ENCODE measurements around the gene FPR1.

Gene FPR1

GRCh38 chr19:51712461-51713081 is 39.1 kb downstream of the FPR1 start:
- Mint-ChIP-seq H3K27ac (no peak overlapping the region), H3K27me3 (peaks cover 12% of the 10 kb centered on the region), H3K4me1 (ENCODE audit: low read depth) (peaks cover 2% of the 10 kb centered on the region), H3K9me3 (no peaks in the 10 kb centered on the region), H3K4me3 (no peak overlapping the region), H3K36me3 (ENCODE audit: low read depth) (peaks cover under 1% of the 10 kb centered on the region)
- no peak for DNase-seq

GRCh38 chr19:51711702-51712101 is 40.0 kb downstream of the FPR1 start:
- Mint-ChIP-seq H3K27me3 (peaks cover 4% of the 10 kb centered on the region), H3K36me3 (ENCODE audit: low read depth) (peaks cover 8% of the 10 kb centered on the region), H3K4me3 (no peak overlapping the region), H3K27ac (no peak overlapping the region), H3K4me1 (ENCODE audit: low read depth) (peaks cover 2% of the 10 kb centered on the region), H3K9me3 (no peaks in the 10 kb centered on the region)
- DNase-seq, result no peak

DNA sequence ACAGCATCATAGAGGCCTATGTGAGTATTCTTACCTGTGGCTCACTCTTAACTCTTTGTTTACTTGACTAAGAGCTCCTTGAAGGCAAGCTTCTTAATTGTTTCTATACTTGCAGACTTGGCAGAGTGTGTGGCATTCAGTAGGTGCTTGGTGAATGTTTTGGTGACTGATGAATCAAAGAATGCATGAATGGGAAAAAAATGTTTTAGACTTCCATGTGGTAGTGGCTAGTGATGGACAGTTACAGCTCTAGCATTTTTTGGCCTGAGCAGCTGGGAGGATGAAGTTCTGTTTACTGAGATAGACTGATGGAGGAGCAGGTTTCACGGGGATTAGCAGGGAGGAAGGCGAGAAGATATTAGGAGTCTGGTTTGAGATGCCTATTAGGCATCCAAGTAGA is 41.5 kb downstream of the FPR1 start:
- Mint-ChIP-seq H3K4me3 (no peak overlapping the region), H3K4me1 (ENCODE audit: low read depth) (peaks cover 12% of the 10 kb centered on the region), H3K36me3 (ENCODE audit: low read depth) (peaks cover 21% of the 10 kb centered on the region), H3K27ac (no peak overlapping the region), H3K27me3 (no peaks in the 10 kb centered on the region), H3K9me3 (no peaks in the 10 kb centered on the region)
- DNase-seq, result no peak

- H3K9me3 Mint-ChIP-seq, result no peaks in the 10 kb centered on the region
- H3K36me3 Mint-ChIP-seq (ENCODE audit: low read depth), result peaks cover 25% of the 10 kb centered on the region
- no peaks in the 10 kb centered on the region for H3K27me3 Mint-ChIP-seq
- H3K27ac Mint-ChIP-seq, result no peak overlapping the region
- no peak for DNase-seq
- no peak overlapping the region for H3K4me3 Mint-ChIP-seq
- peaks cover 17% of the 10 kb centered on the region for H3K4me1 Mint-ChIP-seq (ENCODE audit: low read depth)
Measured at GRCh38 chr19:51709575-51709974, 42.1 kb downstream of the FPR1 start.

DNA sequence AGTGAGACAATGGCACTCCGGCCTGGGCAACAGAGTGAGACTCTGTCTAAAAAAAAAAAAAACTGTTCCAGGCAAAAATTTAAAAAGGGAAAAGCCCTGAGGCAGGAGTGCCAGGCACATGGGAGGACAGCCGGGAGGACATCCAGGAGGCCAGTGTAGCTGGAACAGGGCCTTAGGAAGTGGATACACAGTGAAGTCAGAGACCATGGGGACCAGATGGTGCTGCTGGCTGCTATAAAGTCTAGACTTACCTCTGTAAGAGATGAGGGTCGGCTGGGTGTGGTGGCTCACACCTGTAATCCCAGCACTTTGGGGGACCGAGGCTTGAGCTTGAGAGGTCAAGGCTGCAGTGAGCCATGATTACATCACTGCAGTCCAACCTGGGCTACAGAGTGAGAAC is 42.9 kb downstream of the FPR1 start:
- H3K27ac Mint-ChIP-seq, result no peak overlapping the region
- no peak for DNase-seq
- no peaks in the 10 kb centered on the region for H3K9me3 Mint-ChIP-seq
- H3K36me3 Mint-ChIP-seq (ENCODE audit: low read depth), result peaks cover 30% of the 10 kb centered on the region
- H3K4me1 Mint-ChIP-seq (ENCODE audit: low read depth), result peaks cover 19% of the 10 kb centered on the region
- H3K4me3 Mint-ChIP-seq, result no peak overlapping the region
- H3K27me3 Mint-ChIP-seq, result no peaks in the 10 kb centered on the region

GRCh38 chr19:51706885-51707284 is 44.8 kb downstream of the FPR1 start:
- Mint-ChIP-seq H3K36me3 (ENCODE audit: low read depth) (peaks cover 30% of the 10 kb centered on the region), H3K27ac (no peak overlapping the region), H3K4me1 (ENCODE audit: low read depth) (peaks cover 34% of the 10 kb centered on the region), H3K4me3 (no peak overlapping the region), H3K27me3 (peaks cover 11% of the 10 kb centered on the region), H3K9me3 (no peaks in the 10 kb centered on the region)
- no peak for DNase-seq

- Mint-ChIP-seq H3K4me1 (ENCODE audit: low read depth) (peaks cover 34% of the 10 kb centered on the region), H3K36me3 (ENCODE audit: low read depth) (peaks cover 30% of the 10 kb centered on the region), H3K27me3 (peaks cover 11% of the 10 kb centered on the region), H3K9me3 (no peaks in the 10 kb centered on the region), H3K4me3 (peak overlapping the region; percentile 92), H3K27ac (peak overlapping the region; percentile 98)
- DNase-seq, result no peak
Measured at GRCh38 chr19:51706296-51706695, 45.4 kb downstream of the FPR1 start.

DNA sequence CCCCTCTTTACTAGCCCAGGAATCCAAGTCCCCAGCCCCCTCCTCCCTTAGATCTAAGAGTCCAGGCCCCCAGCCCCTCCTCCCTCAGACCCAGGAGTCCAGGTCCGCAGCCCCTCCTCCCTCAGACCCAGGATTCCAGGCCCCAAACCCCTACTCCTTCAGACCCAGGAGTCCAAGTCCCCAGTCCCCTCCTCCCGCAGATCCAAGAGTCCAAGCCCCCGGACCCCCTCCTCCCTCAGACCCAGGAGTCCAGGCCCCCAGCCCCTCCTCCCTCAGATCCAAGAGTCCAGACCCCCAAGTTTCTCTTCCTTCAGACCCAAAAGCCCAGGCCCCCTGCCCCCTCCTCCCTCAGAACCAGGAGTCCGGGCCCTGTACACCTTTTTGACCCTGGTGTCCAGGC is 47.1 kb downstream of the FPR1 start:
- Mint-ChIP-seq H3K9me3 (no peaks in the 10 kb centered on the region), H3K36me3 (ENCODE audit: low read depth) (peaks cover 30% of the 10 kb centered on the region), H3K4me1 (ENCODE audit: low read depth) (peaks cover 31% of the 10 kb centered on the region), H3K27ac (peak overlapping the region; percentile 98), H3K4me3 (peak overlapping the region; percentile 92), H3K27me3 (peaks cover 11% of the 10 kb centered on the region)
- no peak for DNase-seq

GRCh38 chr19:51703575-51704515 is 47.8 kb downstream of the FPR1 start:
- peaks cover 30% of the 10 kb centered on the region for H3K36me3 Mint-ChIP-seq (ENCODE audit: low read depth)
- peak overlapping the region; percentile 98 for H3K27ac Mint-ChIP-seq
- peak overlapping the region; percentile 92 for H3K4me3 Mint-ChIP-seq
- peaks cover 31% of the 10 kb centered on the region for H3K4me1 Mint-ChIP-seq (ENCODE audit: low read depth)
- peaks cover 11% of the 10 kb centered on the region for H3K27me3 Mint-ChIP-seq
- DNase-seq, result peak; percentile 99
- no peaks in the 10 kb centered on the region for H3K9me3 Mint-ChIP-seq

GRCh38 chr19:51702825-51703574 is 48.7 kb downstream of the FPR1 start:
- Mint-ChIP-seq H3K27ac (peak overlapping the region; percentile 98), H3K4me3 (peak overlapping the region; percentile 92), H3K27me3 (peaks cover 11% of the 10 kb centered on the region), H3K36me3 (ENCODE audit: low read depth) (peaks cover 30% of the 10 kb centered on the region), H3K4me1 (ENCODE audit: low read depth) (peaks cover 31% of the 10 kb centered on the region), H3K9me3 (no peaks in the 10 kb centered on the region)
- DNase-seq, result peak; percentile 51

DNA sequence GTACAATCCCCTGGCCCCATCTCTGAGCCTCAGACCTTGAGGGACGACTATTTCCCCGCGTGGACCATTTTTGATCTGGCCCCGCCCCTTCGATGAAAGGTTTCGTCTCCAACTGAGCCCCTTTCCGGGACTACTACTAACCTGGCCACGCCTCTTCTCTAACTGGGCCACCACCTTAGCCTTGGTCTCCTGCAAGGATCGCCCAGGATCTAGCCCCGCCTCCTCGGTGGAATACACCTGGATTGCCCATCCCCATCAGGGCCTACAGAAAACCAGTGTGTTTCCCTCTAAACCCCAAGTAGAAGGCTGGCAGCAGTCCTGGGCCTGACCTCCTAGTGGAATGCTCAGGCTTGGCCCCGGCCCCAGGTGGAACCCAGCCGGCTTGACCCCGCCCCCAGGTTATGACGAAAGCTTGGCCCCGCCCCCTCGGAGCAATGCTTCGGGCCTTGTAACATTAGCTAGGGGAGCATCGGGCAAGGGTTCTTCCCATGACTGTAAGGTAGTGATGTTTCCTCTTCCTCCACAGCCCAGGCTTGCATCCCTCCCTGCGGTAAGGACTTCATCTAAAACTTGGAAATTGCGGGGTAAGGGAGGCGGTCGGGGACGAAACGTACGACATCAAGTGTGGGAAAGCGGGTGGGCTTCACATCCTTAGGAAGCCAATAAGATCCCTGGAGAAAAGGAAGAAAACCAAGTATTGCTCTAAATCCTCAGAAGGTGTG is 49.4 kb downstream of the FPR1 start:
- peaks cover 26% of the 10 kb centered on the region for H3K36me3 Mint-ChIP-seq (ENCODE audit: low read depth)
- no peaks in the 10 kb centered on the region for H3K9me3 Mint-ChIP-seq
- peaks cover 11% of the 10 kb centered on the region for H3K27me3 Mint-ChIP-seq
- H3K4me1 Mint-ChIP-seq (ENCODE audit: low read depth), result peaks cover 31% of the 10 kb centered on the region
- DNase-seq, result peak; percentile 72
- H3K27ac Mint-ChIP-seq, result peak overlapping the region; percentile 52
- peak overlapping the region; percentile 92 for H3K4me3 Mint-ChIP-seq

GRCh38 chr19:51701468-51702100 is 50.1 kb downstream of the FPR1 start:
- H3K27ac Mint-ChIP-seq, result no peak overlapping the region
- no peak for DNase-seq
- H3K27me3 Mint-ChIP-seq, result peaks cover 11% of the 10 kb centered on the region
- H3K9me3 Mint-ChIP-seq, result no peaks in the 10 kb centered on the region
- peaks cover 20% of the 10 kb centered on the region for H3K36me3 Mint-ChIP-seq (ENCODE audit: low read depth)
- H3K4me1 Mint-ChIP-seq (ENCODE audit: low read depth), result peaks cover 31% of the 10 kb centered on the region
- no peak overlapping the region for H3K4me3 Mint-ChIP-seq

DNA sequence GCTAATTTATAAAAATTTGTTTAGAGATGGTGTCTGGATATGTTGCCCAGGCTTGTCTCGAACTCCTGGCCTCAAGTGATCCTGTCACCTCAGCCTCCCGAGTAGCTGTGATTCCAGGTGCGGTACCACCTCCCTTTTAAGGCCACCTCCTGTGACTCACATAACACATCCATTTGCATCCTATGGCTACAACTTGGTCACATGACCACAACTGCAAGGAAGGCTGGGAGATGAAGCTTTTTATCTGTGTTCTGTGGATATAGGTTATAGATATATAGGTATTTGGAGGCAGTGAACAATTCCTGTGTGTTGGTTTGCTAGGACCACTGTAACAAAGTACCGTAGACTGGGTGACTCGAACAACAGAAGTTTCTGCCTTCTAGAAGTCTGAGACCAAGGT is 52.5 kb downstream of the FPR1 start:
- no peaks in the 10 kb centered on the region for H3K9me3 Mint-ChIP-seq
- no peak overlapping the region for H3K4me3 Mint-ChIP-seq
- peaks cover under 1% of the 10 kb centered on the region for H3K36me3 Mint-ChIP-seq (ENCODE audit: low read depth)
- peaks cover 14% of the 10 kb centered on the region for H3K4me1 Mint-ChIP-seq (ENCODE audit: low read depth)
- DNase-seq, result no peak
- H3K27ac Mint-ChIP-seq, result no peak overlapping the region
- peaks cover 11% of the 10 kb centered on the region for H3K27me3 Mint-ChIP-seq

GRCh38 chr19:51698296-51698695 is 53.4 kb downstream of the FPR1 start:
- no peak overlapping the region for H3K27ac Mint-ChIP-seq
- H3K9me3 Mint-ChIP-seq, result no peaks in the 10 kb centered on the region
- no peaks in the 10 kb centered on the region for H3K36me3 Mint-ChIP-seq (ENCODE audit: low read depth)
- H3K4me3 Mint-ChIP-seq, result no peak overlapping the region
- H3K27me3 Mint-ChIP-seq, result peaks cover 9% of the 10 kb centered on the region
- peaks cover 9% of the 10 kb centered on the region for H3K4me1 Mint-ChIP-seq (ENCODE audit: low read depth)
- DNase-seq, result no peak

All from activated T-cell treated with anti-CD3 and anti-CD28 coated beads, Interleukin-2, amount 50 U/mL, for 24 hours (primary cell).